Embryonic facial prominence (tissue), 1 donor: ENCODE data around the gene PIP4K2C.
"Not testable (repeated sequence)": the region's sequence is repeated elsewhere in the genome, so short reads cannot be mapped to it uniquely, and the experiment has no call there.

Experiments used
- DNase-seq: peaks from one replicate; pipeline ENCODE4 v3.0.0-alpha.2; 2016; ENCODE audit errors: extremely low spot score

The PIP4K2C gene

DNA sequence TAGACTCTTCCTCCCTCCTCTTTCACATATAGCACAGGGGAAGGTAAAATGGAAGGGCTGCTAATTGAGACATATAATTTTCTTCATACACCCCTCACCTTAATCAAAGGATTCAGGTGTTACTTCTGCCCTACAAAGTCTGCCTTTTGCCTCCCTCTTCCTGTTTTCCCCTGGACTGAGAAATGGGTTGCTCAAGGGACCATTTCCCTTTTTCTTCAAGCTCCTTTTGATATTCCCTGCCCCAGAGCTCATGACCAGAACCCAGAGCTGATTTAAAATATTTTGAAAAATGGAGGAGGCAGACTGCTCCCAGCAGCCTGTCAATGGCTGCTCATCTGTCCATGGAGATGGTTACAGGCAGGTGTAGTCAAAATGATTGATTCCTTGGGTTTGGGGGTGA, 6.3 kb upstream of the PIP4K2C start:
- no peak for DNase-seq

DNA sequence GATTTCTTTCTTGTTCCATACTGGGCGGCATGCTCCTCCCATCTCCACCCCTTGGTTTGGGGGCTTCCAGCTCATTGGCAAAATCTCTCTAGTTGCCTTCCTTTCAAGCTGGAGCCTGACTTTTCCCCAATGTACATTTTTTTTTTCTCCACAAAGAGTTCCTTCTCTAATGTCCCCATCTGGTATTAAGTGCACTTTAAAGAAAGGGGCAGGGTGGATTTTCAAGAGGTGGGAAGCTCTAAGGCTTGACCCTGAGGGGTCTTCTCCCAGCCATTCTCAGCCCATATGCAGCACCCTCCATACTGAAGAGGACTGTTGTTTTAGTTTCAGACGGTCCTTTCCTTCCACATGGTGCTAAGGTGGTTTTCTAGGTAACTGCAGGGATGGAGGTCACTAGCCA, 5.8 kb upstream of the PIP4K2C start:
- DNase-seq, result no peak

DNA sequence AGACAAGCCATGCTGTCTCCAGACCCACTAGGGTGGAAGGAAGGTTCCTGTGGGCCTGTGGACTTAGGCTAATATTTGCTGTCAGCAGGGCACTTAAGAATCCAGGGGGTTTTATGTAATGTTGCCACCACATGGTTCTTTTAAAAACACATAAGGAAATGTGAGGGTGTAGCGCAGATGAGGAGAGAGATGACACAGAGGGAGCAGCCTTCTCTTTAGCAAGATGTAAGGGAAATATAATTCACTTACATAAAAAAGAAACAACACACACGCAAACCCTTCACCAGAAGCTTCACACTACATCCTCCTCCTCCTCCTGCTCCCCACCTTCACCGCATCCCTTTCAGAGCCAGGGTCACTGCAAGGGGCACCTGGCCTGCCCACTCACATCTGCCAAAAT, 4.9 kb upstream of the PIP4K2C start:
- no peak for DNase-seq

DNA sequence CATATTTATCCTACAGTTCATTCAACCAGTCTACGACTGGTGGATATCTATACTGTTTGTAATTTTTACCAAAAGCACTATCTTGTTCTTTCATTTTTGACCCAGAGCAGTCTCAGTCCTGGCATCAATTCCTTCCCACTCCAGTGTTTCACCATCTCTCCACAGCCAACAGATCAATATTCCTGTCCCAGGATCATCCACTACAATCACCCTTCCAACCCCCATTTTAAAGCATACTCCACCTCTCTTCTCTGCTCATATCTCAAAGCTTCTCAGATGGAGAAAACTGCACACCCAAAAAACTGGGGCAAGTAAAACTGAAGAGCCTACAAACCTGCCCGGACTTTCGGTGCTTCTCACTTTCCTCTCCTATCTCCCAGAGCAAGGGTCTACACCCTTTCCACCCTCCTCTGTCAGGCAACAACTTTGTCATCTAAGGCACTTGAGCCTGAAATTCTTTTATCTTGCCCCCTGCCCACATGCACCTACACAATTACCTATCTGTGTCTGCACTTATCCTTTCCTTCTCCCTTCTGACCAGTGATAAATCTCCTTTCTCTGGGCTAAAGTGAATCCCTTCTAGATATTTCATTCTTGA, 4.1 kb upstream of the PIP4K2C start:
- no peak for DNase-seq

DNA sequence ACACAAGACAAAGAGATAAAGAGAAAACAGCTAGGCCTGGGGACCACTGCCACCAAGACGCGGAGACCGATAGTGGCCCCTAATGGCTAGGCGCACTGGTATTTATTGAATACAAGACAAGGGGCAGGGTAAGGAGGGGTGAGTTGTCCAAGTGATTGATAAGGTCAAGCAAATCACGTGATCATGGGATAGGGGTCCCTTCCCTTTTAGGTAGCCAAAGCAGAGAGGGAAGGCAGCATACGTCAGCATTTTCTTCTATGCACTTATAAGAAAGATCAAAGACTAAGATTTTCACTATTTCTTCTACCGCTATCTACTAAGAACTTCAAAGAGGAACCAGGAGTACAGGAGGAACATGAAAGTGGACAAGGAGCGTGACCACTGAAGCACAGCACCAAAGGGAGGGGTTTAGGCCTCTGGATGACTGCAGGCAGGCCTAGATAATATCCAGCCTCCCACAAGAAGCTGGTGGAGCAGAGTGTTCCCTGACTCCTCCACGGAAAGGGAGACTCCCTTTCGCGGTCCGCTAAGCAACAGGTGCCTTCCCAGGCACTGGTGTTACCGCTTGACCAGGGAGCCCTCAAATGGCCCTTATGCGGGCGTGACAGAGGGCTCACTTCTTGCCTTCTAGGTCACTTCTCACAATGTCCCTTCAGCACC, 1.9 kb upstream of the PIP4K2C start:
- DNase-seq, result not testable (repeated sequence)

DNA sequence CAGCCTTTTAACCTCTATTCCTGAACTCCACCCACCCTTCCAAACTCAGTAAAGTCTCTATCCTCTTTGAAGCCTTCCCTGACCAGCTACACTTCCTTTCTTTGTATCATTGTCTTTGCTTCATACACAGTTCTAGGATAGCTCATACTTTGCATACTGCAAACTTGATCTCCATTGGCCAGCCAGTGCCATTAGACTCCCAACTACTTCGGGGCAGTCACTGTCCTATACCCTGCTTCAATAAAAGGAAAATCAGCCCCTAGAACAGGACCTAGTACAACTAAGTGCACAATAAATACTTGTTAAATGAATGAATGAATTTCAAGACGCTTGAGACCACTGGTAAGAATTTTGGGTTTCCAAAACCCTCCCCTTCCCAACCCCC, 521 bp upstream of the PIP4K2C start:
- no peak for DNase-seq

DNA sequence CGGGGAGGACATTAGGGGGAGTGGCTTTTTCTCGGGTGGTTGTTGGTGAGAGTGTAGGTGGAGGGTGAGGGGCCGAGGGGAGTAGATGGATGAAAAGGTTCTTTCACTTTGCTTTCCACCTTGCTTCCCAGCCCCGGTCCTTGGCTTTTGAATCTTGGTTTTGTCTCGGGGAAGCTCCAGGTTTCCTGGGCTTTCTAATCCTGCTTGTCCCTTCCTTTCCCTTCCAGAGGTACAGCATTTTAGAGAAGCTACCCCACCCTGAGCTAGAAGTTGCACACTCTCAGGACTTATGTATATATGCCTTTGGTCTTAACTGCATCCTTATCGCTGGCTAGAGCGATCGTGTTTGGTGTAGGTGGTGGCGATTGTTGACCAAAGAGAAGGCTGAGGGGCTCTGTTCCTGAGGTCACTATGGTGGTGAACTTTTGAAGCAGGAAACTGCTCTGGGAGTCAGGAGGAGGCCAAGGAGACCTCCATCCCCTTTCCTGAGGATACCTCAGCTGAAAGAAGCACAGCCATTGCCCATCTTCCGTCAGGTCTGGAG, 862 bp downstream of the PIP4K2C start:
- no peak for DNase-seq

DNA sequence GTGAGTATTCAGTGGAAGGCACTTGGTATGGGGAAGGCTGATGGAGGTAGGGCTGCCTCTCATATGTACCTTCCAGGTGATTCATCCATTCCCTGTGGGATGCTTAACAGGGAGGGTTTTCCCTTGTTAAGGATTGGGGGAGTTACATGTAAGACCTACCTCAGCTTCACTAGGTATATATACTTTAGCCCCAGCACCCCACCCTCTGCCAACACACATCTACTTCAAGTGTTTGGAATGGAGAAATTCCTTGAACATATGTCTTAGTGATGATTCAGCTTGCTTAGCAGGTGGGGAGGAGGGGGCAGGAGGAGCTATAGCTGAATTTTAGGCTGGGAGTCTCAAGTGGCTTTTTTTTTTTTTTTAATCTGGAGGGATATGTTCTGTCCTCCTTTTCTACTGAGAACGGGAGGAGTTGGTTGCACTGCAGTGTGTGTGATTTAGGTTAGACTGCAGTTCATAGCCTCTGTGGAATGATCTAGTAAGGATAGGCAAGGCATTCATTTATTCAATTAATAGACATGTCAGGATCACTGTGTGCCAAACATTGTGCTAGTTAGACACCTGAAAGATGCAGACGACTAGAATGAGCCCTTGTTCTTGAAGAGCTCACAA, 1.7 kb downstream of the PIP4K2C start:
- no peak for DNase-seq

DNA sequence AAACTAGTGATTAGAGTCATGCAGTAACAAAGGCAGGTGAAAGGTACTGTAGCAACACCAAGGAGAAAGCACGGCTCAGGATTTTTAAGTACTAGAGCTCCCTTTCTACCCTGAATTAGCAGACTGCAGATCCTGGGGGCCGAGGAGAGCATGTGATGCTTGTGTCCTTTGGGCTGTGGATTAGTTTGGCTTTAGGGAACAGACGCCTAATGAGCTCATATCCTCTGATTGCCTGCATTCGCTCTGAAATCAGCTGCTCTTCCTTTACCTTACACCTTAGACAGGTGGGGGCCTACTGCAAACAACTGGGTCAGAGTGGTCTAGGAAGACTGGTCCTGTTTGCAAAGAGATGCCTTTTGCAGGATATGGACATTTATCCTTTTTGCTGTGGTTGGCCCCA, 2.2 kb downstream of the PIP4K2C start:
- no peak for DNase-seq

DNA sequence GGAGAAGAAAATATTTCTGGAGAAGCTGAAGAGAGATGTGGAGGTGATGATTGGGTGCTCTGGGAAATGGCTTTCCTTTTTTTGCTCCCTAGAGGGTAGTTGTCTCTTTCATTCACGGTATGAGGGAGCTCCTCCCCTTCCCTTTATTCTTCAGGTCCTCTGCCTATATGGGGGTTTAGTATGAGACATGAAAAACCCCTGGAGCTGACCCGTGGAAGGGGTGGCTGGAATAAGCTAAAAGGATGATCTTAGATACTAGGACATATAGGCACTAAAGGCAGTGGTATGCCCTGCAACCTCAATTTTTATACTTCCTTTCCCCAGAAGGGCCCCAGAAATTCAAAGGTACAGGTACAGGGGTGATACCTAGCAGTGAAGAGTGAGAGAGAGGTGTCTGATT, 9.4 kb downstream of the PIP4K2C start:
- no peak for DNase-seq

DNA sequence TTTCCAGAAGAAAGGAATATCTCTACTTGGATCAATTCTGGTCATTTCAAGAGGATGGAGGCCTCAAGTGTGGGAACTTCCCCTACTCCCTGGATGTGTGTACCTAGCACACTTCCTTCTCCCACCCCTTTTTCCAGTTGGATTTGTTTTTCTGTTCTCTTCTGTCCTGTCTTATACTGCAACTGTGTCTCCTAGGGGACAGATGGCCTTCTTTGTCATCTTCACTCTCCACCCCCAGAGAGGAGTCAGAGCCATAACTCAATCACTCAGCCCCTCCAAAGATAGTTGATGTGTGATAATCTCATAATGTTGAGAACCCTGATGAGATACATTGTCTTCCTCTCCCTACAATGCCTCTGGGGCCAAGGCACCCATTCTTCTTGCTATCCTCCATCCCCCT, 11.6 kb downstream of the PIP4K2C start:
- no peak for DNase-seq

DNA sequence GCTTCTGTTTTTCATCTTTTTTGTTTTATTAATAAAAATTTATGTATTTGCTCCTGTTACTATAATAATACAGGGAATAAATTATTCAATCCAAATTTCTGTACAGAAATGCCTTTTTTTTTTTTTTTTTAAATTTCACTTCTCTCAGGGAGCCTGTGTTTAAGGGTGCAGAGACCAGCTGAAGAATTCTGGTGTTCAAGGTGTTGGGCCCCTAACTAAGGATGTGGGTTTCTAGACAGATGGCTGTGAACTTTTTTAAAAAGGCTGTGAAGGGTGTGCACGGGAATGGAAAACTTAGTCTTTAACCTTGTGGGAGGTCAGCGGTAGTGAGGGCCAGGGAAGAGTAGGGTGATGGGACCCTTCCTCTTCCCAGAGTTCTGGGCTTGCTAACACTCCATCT, 12.3 kb downstream of the PIP4K2C start:
- no peak for DNase-seq

DNA sequence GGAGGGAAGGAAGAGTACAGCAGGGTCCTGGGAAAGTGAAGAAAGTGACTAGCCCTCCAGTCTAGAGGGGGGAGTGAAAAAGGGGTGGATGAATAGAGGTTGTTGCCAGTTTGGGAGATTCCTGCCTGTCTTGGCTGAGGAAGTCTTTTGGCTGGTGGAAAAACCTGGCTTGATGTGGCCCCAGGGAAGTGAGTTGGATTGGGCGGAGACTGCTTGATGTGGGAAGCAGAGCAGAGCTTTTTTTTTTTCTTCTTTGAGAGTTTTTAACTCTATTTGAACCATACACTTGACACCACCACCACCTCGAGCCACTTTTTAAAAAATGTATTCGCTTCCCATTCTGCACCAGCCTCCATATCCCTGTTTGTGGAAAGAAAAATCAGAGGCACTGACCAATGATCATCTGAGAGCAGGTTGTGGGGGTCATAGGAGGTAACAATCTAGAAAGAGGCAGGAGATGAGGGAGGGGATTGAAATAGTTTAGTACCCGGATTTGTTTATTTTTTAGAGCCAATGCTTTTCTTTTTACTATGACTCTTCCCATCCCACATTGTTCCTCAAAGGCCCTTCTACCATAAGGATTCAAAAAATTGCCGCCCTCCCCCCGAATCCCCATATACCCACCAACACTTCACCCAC, 12.9 kb downstream of the PIP4K2C start:
- DNase-seq, result peak; percentile 36

DNA sequence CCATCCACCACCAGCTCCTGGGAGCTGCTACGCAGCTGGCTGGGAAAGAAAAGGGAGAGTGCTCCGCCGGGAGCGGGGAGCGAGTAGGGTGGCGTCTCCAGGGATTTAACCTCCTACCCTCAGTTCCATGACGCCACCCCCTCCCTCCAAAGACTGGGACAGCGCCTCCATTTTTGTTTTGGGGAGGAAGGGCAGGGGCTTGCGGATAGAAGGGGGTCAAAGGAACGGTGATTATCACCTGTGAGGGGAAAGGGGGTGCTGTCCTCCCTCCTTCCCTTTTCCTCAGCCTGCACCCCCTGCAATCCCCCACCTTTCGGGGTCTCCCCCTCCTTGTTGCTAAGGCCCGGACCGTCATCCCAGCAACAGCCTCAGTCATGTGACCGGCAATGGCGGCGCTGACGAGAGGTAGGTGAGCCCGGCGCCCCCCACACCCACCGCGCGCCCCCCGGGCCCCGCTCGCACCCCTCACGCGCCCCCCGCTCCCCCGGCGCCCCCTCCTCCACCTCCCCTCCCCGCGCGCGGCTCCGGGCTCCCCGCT, 13.5 kb downstream of the PIP4K2C start, which contains the start of gene DTX3:
Gene DTX3 (plus strand): TSS at position 371 of the 538 bp plus-strand sequence. CDS start 1,694 bp downstream, outside the sequence.
- peak; percentile 25 for DNase-seq

DNA sequence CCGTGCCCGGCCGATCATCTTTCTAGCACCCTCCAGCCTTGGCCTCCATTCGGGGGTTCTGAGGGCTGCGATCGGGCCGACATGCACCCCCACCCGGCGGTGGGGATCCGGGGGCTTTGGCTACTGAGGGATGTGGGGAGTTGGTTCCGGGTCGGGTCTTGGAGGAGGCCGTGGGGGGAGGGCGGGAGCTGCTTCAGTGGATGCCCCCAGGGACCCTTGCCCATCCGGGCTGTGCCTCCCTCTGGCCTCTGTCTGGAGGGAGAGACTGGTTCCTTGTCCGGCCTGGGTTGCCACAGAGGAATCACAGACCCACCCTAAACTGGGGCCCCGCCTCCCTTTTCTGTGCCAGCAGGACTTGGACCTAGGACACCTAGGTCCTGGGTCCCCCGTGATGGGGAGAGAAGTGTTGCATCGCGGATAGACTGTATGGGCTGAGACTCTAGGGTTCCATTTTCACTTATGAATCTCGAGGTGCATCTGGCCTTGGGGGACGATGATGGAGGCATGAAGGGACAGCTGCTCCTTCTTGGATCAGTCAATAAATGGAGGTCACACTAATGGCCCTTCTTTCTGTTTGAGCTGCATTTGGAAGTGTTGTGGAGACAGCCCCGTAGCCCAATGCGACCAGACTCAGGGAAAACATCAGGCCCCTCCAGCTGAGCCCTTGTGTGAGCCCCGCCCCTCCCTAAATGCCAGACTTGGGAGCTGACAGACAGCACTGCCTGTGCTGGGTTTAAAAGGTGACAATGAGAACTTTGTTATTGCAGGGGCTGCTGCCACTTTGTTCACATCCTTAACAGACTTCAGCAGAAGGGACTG, 14.2 kb downstream of the PIP4K2C start:
- no peak for DNase-seq

DNA sequence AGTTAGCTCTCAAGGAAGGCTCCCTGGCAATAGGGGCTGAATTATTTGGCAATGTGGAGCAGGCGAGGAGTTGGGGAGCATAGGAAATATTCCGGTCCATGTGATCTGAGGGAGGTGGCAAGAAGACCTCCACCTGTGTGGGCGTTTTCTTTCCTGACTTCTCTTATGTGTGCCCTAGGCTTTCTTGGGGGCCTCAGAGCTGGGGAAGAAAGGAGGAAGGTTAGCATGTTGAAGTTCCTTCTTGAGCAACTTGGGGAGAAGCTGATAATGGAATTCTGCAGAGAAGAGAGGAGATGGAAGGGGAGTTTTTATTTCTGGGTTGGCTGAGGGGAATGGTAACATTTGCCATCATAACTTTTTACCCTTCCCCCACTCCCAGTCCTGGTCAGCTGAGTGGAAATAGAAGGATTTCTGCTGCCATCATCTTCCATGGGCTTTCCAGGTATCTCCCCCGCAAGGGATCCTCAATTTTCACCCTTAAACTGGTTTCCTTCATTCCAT, 14.9 kb downstream of the PIP4K2C start:
- DNase-seq, result no peak

DNA sequence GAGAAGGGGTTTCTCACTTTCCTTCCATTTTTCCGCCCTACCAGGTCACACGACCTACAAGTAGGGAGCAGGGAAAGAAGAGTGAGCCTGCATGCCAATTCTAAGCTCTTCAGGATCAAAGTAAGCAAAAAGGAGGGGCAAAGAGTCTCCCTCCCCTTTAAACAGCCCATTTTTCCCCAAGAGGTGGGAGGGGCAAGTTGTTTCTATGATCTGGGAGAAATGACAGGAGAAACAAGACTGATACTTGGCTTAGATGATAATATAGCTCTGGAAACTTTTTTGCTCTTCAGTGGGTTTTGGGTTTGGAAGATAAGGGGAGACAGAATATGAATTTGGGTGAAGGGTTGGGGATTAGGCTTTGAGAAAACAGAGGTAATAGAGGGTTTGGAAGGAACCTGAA, 15.4 kb downstream of the PIP4K2C start:
- DNase-seq, result no peak

DNA sequence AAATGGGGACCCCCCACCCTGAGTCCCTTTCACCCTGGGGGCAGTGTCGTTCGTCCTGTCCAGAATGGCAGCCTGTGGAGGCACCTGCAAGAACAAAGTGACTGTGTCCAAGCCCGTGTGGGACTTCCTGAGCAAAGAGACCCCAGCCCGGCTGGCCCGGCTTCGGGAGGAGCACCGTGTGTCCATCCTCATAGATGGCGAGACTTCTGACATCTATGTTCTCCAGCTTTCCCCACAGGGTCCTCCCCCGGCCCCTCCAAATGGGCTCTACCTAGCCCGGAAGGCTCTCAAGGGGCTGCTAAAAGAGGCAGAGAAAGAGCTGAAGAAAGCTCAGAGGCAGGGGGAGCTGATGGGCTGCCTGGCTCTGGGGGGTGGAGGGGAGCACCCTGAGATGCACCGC, 15.8 kb downstream of the PIP4K2C start:
- no peak for DNase-seq

DNA sequence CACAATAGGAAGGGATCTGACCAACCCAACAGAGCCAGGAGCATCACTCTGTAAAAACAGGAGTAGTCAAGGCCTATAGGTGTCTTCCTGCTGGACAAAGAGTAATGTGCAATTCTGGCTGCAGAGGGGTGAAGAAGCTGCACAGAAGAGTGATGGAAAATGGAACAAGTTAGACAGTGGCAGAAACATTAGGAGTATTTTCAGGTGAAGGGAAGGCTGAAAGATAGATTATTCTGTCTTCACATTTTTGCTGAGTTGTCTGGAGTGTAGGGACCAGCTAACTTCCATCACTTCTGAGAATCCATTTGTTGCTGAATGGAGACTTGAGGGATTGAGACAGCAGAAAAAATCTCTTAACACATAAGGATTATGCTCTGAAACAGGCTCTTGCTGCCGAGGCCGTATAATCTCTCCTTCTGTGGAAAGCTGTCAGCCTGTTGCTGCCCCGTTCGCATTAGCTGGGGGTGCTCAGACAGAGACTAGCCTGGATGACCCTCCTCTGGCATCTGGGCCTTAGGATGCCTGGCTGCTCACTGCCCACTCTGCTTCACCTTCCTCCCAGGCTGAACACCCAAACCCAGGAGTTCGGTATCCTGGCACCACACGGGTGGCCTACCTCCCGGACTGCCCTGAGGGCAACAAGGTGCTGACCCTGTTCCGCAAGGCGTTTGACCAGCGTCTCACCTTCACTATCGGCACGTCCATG, 17.1 kb downstream of the PIP4K2C start:
- DNase-seq, result no peak

DNA sequence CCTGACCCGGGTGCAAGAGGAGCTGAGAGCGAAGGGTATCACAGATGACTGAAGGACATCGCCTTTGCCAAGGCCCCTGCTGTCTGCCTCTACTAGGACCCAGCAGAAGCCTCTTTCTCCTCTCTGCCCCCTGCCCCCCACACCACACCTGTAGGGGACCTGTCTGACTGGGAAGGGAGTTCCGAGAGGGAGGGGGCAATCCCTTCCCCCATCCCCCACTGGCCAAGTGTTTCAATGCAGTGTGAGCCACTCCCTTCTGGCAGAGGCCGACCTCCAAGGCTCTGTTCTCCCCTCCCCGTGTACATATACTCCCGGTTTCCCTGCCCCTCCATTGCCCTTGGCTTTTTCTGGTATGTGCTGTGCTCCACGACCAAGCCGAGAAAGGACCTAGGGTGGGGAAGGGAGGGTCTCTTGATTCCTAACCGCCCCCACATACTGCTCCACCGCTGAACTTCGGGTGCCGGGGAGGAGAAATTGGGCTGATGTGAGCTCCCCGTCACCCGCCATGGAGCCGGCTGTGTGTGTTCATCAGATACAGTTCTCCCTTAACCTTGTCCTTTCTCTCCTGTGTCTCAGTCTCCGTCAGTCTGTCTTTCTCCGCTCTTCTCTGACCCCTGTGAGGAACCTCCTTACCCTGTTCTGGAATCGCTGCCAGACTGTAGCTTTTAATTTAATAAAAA, 18.2 kb downstream of the PIP4K2C start:
- DNase-seq, result no peak
